ENCODE results near the gene NECTIN3.
A peak's percentile ranks its signal among the peaks of the same experiment; 100 is the strongest.

The NECTIN3 gene

DNA sequence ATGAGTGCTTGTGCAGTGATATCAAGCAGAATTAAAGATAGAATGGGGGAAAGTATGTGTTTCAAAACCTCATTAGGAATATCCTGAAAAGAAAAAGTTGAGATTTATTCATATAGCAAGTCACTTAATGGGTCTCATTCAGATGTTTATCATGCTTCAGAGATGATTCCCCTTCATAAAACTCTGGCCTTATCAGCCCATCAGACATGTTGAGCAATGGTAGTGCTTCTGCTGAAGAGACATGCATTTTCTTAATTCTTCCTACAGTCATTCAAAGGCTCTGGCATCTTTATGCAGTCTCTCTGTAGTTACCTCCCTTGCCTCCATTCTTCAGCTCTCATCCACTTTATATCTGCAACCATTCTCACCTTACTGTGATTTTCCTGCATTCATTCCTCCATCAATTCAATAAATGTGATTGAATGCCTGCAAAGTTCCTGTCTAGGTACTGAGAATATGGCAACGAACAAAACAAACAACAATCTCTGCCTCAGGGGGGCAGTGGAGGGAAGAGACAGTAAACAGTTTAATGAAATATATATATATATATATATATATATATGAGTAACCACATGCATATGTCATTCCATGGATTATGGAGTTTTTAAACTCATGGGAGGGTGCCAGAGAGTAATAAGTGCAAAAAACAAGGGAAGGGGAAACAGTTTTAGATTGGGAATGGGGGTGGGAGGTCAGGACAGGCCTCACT lies 138.5 kb downstream of the NECTIN3 start:
- ATAC-seq (replicated peaks) (no peak), DNase-seq (no peak)
- H3K36me3 Mint-ChIP-seq = no peaks in the 10 kb centered on the region
- H3K4me1 Mint-ChIP-seq = no peaks in the 10 kb centered on the region
- no peak overlapping the region for H3K4me3 Mint-ChIP-seq
- no peak overlapping the region for H3K27ac Mint-ChIP-seq
- no peaks in the 10 kb centered on the region for H3K27me3 Mint-ChIP-seq
- H3K9me3 Mint-ChIP-seq = no peaks in the 10 kb centered on the region

DNA sequence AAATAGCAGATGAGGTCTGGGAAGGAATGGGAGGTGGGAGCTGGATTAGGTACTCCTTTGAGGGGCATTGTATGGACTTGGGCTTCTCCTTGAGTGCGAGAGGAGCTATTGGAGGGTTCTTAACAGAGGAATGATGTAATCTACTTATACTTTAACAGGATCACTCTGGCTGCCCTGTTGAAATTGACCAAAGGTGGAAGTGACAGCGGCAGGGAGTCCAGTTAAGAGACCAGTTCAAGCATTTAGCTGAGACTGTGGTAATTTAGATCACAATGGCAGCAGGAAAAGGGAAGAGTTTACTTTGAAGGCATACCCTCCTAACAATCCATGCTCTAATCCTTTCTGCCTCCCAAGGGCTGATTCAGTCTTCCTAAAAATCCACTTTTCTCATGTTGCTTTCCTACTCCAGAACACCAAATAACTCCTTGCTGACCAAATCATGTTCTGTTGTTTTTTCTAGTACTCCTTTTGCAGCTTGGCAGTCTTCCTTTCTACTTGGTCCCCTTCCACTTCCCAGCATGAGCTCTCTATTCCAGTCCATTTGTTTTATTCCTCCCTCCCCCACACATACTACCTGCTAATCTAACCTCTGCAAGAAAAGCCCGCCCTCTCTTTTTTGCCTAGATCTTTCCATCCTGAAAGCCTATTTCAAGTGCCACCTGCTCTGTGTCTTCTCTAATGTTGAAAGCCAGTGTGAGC lies 139.4 kb downstream of the NECTIN3 start:
- no peaks in the 10 kb centered on the region for H3K4me1 Mint-ChIP-seq
- peaks cover 0 to 4% of the 10 kb centered on the region in 2 donors for H3K27me3 Mint-ChIP-seq
- H3K36me3 Mint-ChIP-seq = no peaks in the 10 kb centered on the region
- no peak overlapping the region for H3K27ac Mint-ChIP-seq
- DNase-seq (no peak), ATAC-seq (replicated peaks) (no peak)
- no peaks in the 10 kb centered on the region for H3K9me3 Mint-ChIP-seq
- no peak overlapping the region for H3K4me3 Mint-ChIP-seq

DNA sequence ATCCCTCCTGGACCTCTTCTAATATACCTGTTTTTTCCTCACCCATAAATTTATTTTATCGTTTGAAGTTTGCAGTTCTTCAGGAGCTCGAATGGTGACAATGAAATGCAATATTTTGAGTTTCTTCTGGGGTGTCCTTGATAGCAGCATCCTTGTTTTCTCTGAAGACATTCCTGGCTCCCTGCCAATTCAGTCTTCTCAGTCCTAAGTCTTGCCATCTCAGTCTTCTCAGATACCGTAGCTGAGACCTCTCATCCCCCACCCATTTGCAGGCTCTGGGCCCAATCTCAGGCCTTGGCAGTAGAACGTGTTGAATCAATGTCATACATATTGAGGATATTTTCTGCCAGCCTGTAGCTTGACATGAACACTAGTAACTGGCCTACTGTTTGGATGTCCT lies 140.9 kb downstream of the NECTIN3 start:
- H3K4me1 Mint-ChIP-seq = no peaks in the 10 kb centered on the region
- H3K36me3 Mint-ChIP-seq = no peaks in the 10 kb centered on the region
- H3K27ac Mint-ChIP-seq = no peak overlapping the region
- H3K9me3 Mint-ChIP-seq = no peaks in the 10 kb centered on the region
- peaks cover 0 to 4% of the 10 kb centered on the region in 2 donors for H3K27me3 Mint-ChIP-seq
- DNase-seq (no peak), ATAC-seq (replicated peaks) (no peak)
- H3K4me3 Mint-ChIP-seq = no peak overlapping the region

DNA sequence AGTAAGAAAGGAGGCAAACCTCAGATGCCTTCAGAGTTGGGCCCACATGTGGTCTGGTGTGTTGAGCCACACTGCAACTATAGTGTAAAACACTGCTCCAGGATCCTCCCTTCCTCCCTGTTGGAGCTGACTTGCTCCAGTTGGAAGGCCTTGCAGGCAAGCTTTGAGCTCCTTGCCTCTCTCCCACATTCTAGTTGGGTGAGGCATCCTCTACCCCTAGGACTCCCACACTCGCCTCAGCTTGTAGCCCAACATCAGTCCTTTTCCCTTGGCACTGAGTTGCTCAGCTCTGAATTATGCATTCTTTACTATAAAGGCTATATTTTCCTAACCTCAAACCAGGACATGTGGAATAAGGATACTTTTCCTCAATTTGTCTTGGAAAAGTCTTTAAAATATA lies 143.9 kb downstream of the NECTIN3 start:
- H3K27ac Mint-ChIP-seq = no peak overlapping the region
- H3K36me3 Mint-ChIP-seq = no peaks in the 10 kb centered on the region
- H3K4me1 Mint-ChIP-seq = no peaks in the 10 kb centered on the region
- no peaks in the 10 kb centered on the region for H3K9me3 Mint-ChIP-seq
- ATAC-seq (replicated peaks) (no peak), DNase-seq (no peak)
- H3K4me3 Mint-ChIP-seq = no peak overlapping the region
- H3K27me3 Mint-ChIP-seq = peaks cover 0 to 4% of the 10 kb centered on the region in 2 donors

DNA sequence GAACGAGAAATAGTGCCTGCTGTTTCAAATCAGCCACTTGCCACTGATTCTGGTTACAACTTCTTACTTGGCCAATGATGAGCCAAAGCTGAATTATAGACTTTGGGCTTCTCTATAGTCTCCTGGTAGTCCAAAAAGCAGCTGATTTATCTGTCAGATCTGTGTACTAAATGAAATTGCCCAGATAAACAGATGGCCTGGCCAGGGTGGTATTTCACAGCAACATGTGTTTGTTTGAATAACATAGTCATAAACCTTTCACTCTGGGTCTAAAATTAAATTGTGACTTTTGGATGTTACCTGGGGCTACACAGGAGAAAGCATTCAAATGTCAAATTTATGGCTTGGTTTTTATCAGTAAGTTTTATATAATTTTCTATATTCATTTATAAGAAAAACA lies 147.0 kb downstream of the NECTIN3 start:
- no peaks in the 10 kb centered on the region for H3K36me3 Mint-ChIP-seq
- no peaks in the 10 kb centered on the region for H3K4me1 Mint-ChIP-seq
- H3K9me3 Mint-ChIP-seq = no peaks in the 10 kb centered on the region
- H3K4me3 Mint-ChIP-seq = no peak overlapping the region
- no peak overlapping the region for H3K27ac Mint-ChIP-seq
- H3K27me3 Mint-ChIP-seq = peaks cover 0 to 4% of the 10 kb centered on the region in 2 donors
- ATAC-seq (replicated peaks) (no peak), DNase-seq (no peak)

DNA sequence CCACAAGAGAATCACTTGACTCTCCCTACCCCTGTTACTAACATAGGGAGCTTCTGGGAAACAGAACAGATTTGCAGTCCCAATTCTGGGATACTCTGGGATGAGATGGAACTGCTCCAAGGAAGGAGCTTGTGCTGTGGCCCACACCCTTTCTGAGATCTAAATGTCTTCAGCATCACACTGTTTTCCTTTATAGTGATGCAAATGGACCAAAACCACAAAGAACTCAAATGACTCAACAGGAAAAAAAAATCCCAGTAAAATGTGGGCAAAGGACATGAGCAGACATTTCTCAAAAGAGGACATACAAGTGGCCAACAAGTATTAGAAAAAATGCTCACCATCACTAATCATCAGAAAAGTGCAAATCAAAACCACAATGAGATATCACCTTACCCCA lies 155.6 kb downstream of the NECTIN3 start:
- Mint-ChIP-seq H3K27ac (no peak overlapping the region), H3K36me3 (no peaks in the 10 kb centered on the region), H3K27me3 (peaks cover 0 to 5% of the 10 kb centered on the region in 2 donors), H3K9me3 (peaks cover 6 to 11% of the 10 kb centered on the region in 2 donors), H3K4me1 (no peaks in the 10 kb centered on the region), H3K4me3 (no peak overlapping the region)
- DNase-seq (no peak), ATAC-seq (replicated peaks) (no peak)

DNA sequence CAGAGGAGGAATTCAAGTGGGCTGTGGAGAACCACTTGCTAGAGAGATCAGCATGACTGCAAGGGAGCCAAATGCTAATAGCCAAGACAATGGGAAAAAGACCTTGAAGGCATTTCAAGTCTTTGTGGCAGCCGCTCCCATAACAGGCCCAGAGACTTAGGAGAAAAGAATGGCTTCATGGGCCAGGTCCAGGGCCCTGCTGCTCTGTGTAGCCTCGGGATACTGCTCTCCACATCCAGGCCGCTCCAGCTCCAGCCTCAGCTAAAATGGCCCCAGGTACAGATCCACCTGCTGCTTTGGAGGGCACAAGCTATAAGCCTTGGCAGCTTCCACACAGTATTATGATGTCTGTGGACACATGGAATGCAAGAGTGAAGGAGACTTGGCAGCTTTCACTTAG lies 157.7 kb downstream of the NECTIN3 start:
- Mint-ChIP-seq H3K36me3 (no peaks in the 10 kb centered on the region), H3K27ac (no peak overlapping the region), H3K4me3 (no peak overlapping the region), H3K4me1 (no peaks in the 10 kb centered on the region), H3K27me3 (peaks cover 0 to 5% of the 10 kb centered on the region in 2 donors), H3K9me3 (peaks cover 10 to 15% of the 10 kb centered on the region in 2 donors)
- ATAC-seq (replicated peaks) = no peak
- DNase-seq = no peak

DNA sequence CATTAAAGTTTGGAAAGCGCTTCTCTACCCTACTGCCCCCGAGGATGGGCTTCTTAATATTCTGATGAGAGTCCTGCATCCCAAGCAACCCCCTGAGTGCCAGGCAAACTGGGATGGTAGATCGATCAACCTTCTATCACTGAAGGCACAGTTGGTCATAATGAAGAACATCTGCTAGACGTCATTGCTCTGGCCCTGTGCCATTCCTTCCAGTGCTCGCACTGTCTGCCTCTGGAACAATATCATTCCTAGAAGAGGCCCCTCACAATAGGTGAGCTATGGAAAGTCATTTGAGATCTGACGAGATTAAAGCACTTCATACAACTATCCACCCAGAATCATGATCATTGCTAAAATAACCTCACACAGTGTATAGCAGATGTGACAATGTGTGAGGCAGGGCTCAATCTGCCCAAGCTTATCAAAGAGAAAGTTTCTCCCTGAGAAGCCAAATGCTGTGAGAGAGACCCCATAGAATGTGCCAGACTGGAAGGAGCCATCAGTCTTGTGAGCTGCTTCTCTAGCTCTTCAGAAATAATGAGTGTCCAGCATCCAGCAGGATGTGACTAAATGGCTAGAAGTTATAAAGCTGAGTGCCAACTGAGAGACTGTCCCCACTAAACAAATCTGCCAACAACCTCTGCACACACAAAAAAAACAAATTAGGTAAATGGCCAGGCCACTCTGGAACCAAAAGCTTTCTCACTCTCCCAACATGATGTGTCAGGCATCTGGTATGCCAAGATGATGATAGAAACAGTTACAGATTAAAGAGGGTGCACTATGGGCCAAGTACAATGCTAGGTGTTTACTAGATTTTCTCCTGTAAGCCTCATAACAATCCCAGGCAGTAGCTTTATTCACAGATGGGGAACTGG lies 165.5 kb downstream of the NECTIN3 start:
- DNase-seq (no peak), ATAC-seq (replicated peaks) (no peak)
- H3K4me3 Mint-ChIP-seq = no peak overlapping the region
- no peaks in the 10 kb centered on the region for H3K36me3 Mint-ChIP-seq
- H3K9me3 Mint-ChIP-seq = peaks cover 5 to 7% of the 10 kb centered on the region in 2 donors
- no peaks in the 10 kb centered on the region for H3K4me1 Mint-ChIP-seq
- no peaks in the 10 kb centered on the region for H3K27me3 Mint-ChIP-seq
- H3K27ac Mint-ChIP-seq = no peak overlapping the region

DNA sequence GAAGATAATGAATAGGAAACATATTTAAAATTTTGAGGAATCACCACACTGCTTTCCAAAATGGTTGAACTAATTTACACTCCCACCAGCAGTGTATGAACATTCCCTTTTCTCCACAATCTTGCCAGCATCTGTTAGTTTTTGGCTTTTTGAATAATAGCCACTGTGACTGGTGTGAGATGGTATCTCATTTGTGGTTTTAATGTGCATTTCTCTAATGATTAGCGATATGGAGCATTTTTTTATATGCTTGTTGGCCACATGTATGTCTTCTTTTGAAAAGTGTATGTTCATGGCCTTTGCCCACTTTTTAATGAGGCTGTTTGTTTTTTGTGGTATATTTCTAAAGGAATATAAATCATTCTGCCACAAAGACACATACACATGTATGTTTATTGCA lies 166.3 kb downstream of the NECTIN3 start:
- Mint-ChIP-seq H3K27me3 (no peaks in the 10 kb centered on the region), H3K9me3 (peaks cover 7 to 8% of the 10 kb centered on the region in 2 donors), H3K27ac (no peak overlapping the region), H3K36me3 (no peaks in the 10 kb centered on the region), H3K4me3 (no peak overlapping the region), H3K4me1 (no peaks in the 10 kb centered on the region)
- no peak for ATAC-seq (replicated peaks)
- no peak for DNase-seq

DNA sequence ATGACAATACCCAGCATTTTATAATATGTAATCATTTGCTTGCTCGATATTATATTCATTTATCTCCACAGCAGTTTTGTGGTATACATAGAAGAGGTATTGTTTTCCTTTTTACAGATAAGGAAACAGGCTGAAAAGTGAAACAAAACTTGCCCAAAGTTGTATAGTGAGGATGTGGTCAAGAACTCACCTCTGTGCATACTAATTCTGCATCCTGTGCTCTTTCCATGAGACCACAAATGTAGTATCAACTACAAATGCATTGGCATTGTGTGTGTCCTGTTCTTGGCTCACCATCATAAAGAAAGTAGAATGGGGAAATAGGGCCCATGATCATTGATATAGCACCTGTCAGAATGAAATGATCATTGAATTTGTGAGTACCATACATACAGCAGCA lies 167.3 kb downstream of the NECTIN3 start:
- peak; percentile 93 to 94 for ATAC-seq (replicated peaks)
- H3K36me3 Mint-ChIP-seq = peaks cover 0 to 4% of the 10 kb centered on the region in 2 donors
- DNase-seq = no peak
- no peaks in the 10 kb centered on the region for H3K4me1 Mint-ChIP-seq
- H3K4me3 Mint-ChIP-seq = no peak overlapping the region
- no peak overlapping the region for H3K27ac Mint-ChIP-seq
- H3K9me3 Mint-ChIP-seq = peaks cover 10% of the 10 kb centered on the region in 2 donors
- H3K27me3 Mint-ChIP-seq = no peaks in the 10 kb centered on the region

DNA sequence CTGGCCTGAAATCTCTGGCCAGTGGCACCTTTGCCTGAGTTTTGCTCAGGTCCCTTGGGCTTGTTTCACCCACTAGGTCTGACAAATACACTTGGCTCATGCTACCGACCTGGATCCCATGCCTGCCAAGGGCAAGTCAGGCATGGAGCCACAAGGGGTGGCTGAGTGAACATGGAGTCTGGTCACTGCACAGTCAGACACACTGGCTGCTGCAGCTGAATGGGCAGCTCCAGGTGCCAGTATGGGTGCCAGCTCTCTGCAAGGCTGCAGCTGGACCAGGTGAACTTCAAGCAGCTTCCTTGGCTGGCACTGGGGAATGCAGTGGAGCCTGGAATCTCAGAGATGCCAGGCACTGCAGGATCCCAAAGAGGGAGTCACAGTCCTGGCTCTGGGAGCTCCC lies 170.3 kb downstream of the NECTIN3 start:
- Mint-ChIP-seq H3K36me3 (peaks cover 0 to 4% of the 10 kb centered on the region in 2 donors), H3K27me3 (no peaks in the 10 kb centered on the region), H3K9me3 (peaks cover 9 to 12% of the 10 kb centered on the region in 2 donors), H3K4me3 (no peak overlapping the region), H3K4me1 (no peaks in the 10 kb centered on the region), H3K27ac (no peak overlapping the region)
- ATAC-seq (replicated peaks) = no peak
- no peak for DNase-seq
